ENCODE measurements around the gene ECEL1. TPM values are rescaled to one million over a fixed set of nuclear protein-coding genes. Genes with fewer than 3 reads are reported as not detected.

Gene ECEL1
- total RNA-seq, 1 experiment from 2014 or later = 23.3 TPM

- H3K27me3 Mint-ChIP-seq (ENCODE audit: low read depth) = peaks cover 51% of the 10 kb centered on the region
- no peak overlapping the region for H3K4me3 Mint-ChIP-seq
- H3K9me3 Mint-ChIP-seq = no peaks in the 10 kb centered on the region
- no peaks in the 10 kb centered on the region for H3K36me3 Mint-ChIP-seq
- no peak for ATAC-seq
- CTCF ChIA-PET = interaction anchor here (0.9 to 2.6 kb wide), 4 partner anchors 32 to 68 kb away, joined by 3 to 14 read pairs (median 4); no protein-coding TSS in a partner anchor
- no peak overlapping the region for H3K27ac Mint-ChIP-seq
- POLR2A ChIA-PET = no interaction called here
- no peak for DNase-seq (ENCODE audit: low spot score)
- TF ChIP-seq E2F1 (CRISPR knock-in tag; IDR thresholded peaks at IDR 0.05) (no peak), MAX (CRISPR knock-in tag; IDR thresholded peaks at IDR 0.05) (no peak), FOXP1 (CRISPR knock-in tag; IDR thresholded peaks at IDR 0.05; ENCODE audit: borderline replicate concordance) (no peak), ESRRA (CRISPR knock-in tag; IDR thresholded peaks at IDR 0.05; ENCODE audit: borderline replicate concordance) (no peak), NFATC4 (CRISPR knock-in tag; IDR thresholded peaks at IDR 0.05) (no peak), FOXP4 (CRISPR knock-in tag; IDR thresholded peaks at IDR 0.05) (no peak), E2F4 (CRISPR knock-in tag; IDR thresholded peaks at IDR 0.05; ENCODE audit: borderline replicate concordance, low read depth) (no peak), ZNF425 (CRISPR knock-in tag; conservative IDR thresholded peaks at IDR 0.05) (no peak), IRF2 (CRISPR knock-in tag; IDR thresholded peaks at IDR 0.05; ENCODE audit: borderline replicate concordance, low read depth) (no peak), ZMAT4 (CRISPR knock-in tag; IDR thresholded peaks at IDR 0.05) (no peak), PRRX2 (CRISPR knock-in tag; IDR thresholded peaks at IDR 0.05) (no peak), ELF4 (CRISPR knock-in tag; IDR thresholded peaks at IDR 0.05; ENCODE audit: low read depth) (no peak), ATF3 (CRISPR knock-in tag; conservative IDR thresholded peaks at IDR 0.05) (no peak), GTF2I (CRISPR knock-in tag; conservative IDR thresholded peaks at IDR 0.05) (no peak), ZNF232 (CRISPR knock-in tag; IDR thresholded peaks at IDR 0.05) (no peak)
- H3K4me1 Mint-ChIP-seq = peaks cover 30% of the 10 kb centered on the region
Observed at GRCh38 chr2:232489516-232490220, 2.0 kb upstream of the ECEL1 start.

- ChIA-PET CTCF (interaction anchor here (0.6 to 2.6 kb wide), 5 partner anchors 15 to 122 kb away, joined by 3 to 14 read pairs (median 5); no protein-coding TSS in a partner anchor), POLR2A (no interaction called here)
- no peaks in the 10 kb centered on the region for H3K9me3 Mint-ChIP-seq
- H3K4me3 Mint-ChIP-seq = 0 out of 2 replicates have a peak overlapping the region, but pooled peaks have one; percentile 31
- DNase-seq (ENCODE audit: low spot score) (no peak), ATAC-seq (no peak)
- H3K4me1 Mint-ChIP-seq = peaks cover 26% of the 10 kb centered on the region
- H3K36me3 Mint-ChIP-seq = no peaks in the 10 kb centered on the region
- H3K27ac Mint-ChIP-seq = no peak overlapping the region
- peaks cover 60% of the 10 kb centered on the region for H3K27me3 Mint-ChIP-seq (ENCODE audit: low read depth)
- TF ChIP-seq ZNF512 (CRISPR knock-in tag; IDR thresholded peaks at IDR 0.05; ENCODE audit: borderline replicate concordance) = no peak
- TF ChIP-seq CREM (CRISPR knock-in tag; IDR thresholded peaks at IDR 0.05) = no peak
- no peak for TF ChIP-seq MXD4 (CRISPR knock-in tag; IDR thresholded peaks at IDR 0.05; ENCODE audit: borderline replicate concordance)
- no peak for TF ChIP-seq CDX4 (CRISPR knock-in tag; IDR thresholded peaks at IDR 0.05; ENCODE audit: borderline replicate concordance)
- no peak for TF ChIP-seq ZNF263 (CRISPR knock-in tag; IDR thresholded peaks at IDR 0.05; ENCODE audit: low read depth)
- TF ChIP-seq ZNF396 (CRISPR knock-in tag; IDR thresholded peaks at IDR 0.05; ENCODE audit: borderline replicate concordance) = no peak
- TF ChIP-seq RORB (CRISPR knock-in tag; IDR thresholded peaks at IDR 0.05) = no peak
- no peak for TF ChIP-seq JAZF1 (CRISPR knock-in tag; IDR thresholded peaks at IDR 0.05)
Observed at GRCh38 chr2:232488721-232489300, 1.2 kb upstream of the ECEL1 start.
